Measurements from ENCODE around the gene MAP2. TPM values are rescaled to one million over a fixed set of nuclear protein-coding genes. Genes with fewer than 3 reads are reported as not detected.

The MAP2 gene
- total and polyA plus RNA-seq, 2 donors from 2014 or later: 3.6 to 11.4 TPM

GRCh38 chr2:209614690-209615369 lies 191.0 kb downstream of the MAP2 start:
- Histone ChIP-seq H3K4me1 (ENCODE audit: control insufficient read depth in 2 of 3, insufficient read depth in 2 of 3, low read depth in 1 of 3, low read length in 3 of 3) (no peaks in the 10 kb centered on the region), H3K4me3 (ENCODE audit: low read length in 3 of 3) (no peak overlapping the region), H3K36me3 (ENCODE audit: control insufficient read depth in 2 of 3, insufficient read depth in 3 of 3, low read length in 3 of 3) (no peaks in the 10 kb centered on the region), H3K9me3 (ENCODE audit: control insufficient read depth in 2 of 3, insufficient read depth in 1 of 3, low read length in 3 of 3) (no peaks in the 10 kb centered on the region), H3K27me3 (ENCODE audit: control insufficient read depth, insufficient read depth, low read length) (no peaks in the 10 kb centered on the region), H3K9ac (ENCODE audit: low read length in 3 of 3) (no peak overlapping the region), H3K27ac (ENCODE audit: low read depth in 2 of 2, low read length in 2 of 2) (no peak overlapping the region)
- intact Hi-C loops (cut with DNase I): no loop called here
- TF ChIP-seq CTCF (IDR thresholded peaks at IDR 0.05; ENCODE audit: borderline replicate concordance, extremely low read depth, insufficient read depth): no peak
- no peak for DNase-seq
- FAIRE-seq: no peak

GRCh38 chr2:209619782-209620181 lies 195.9 kb downstream of the MAP2 start:
- Histone ChIP-seq H3K27me3 (ENCODE audit: control insufficient read depth, insufficient read depth, low read length) (no peaks in the 10 kb centered on the region), H3K9me3 (ENCODE audit: control insufficient read depth in 2 of 3, insufficient read depth in 1 of 3, low read length in 3 of 3) (no peaks in the 10 kb centered on the region), H3K27ac (ENCODE audit: low read depth in 2 of 2, low read length in 2 of 2) (no peak overlapping the region), H3K9ac (ENCODE audit: low read length in 3 of 3) (no peak overlapping the region), H3K4me1 (ENCODE audit: control insufficient read depth in 2 of 3, insufficient read depth in 2 of 3, low read depth in 1 of 3, low read length in 3 of 3) (peaks cover 0 to 3% (median 3%) of the 10 kb centered on the region in 3 donors), H3K4me3 (ENCODE audit: low read length in 3 of 3) (no peak overlapping the region), H3K36me3 (ENCODE audit: control insufficient read depth in 2 of 3, insufficient read depth in 3 of 3, low read length in 3 of 3) (no peaks in the 10 kb centered on the region)
- DNase-seq (no peak), FAIRE-seq (no peak)
- no peak for TF ChIP-seq CTCF (IDR thresholded peaks at IDR 0.05; ENCODE audit: borderline replicate concordance, extremely low read depth, insufficient read depth)
- intact Hi-C loops (cut with DNase I): no loop called here

GRCh38 chr2:209624192-209624938 lies 200.5 kb downstream of the MAP2 start:
- FAIRE-seq: no peak
- H3K9me3 ChIP-seq (ENCODE audit: control insufficient read depth in 2 of 3, insufficient read depth in 1 of 3, low read length in 3 of 3): no peaks in the 10 kb centered on the region
- no peak for TF ChIP-seq CTCF (IDR thresholded peaks at IDR 0.05; ENCODE audit: borderline replicate concordance, extremely low read depth, insufficient read depth)
- intact Hi-C loops (cut with DNase I): no loop called here
- no peak overlapping the region for H3K4me3 ChIP-seq (ENCODE audit: low read length in 3 of 3)
- H3K27me3 ChIP-seq (ENCODE audit: control insufficient read depth, insufficient read depth, low read length): no peaks in the 10 kb centered on the region
- H3K9ac ChIP-seq (ENCODE audit: low read length in 3 of 3): no peak overlapping the region
- H3K4me1 ChIP-seq (ENCODE audit: control insufficient read depth in 2 of 3, insufficient read depth in 2 of 3, low read depth in 1 of 3, low read length in 3 of 3): peaks cover 0 to 4% (median 3%) of the 10 kb centered on the region in 3 donors
- peak in 1 of 5 donors; percentile 13 for DNase-seq
- H3K36me3 ChIP-seq (ENCODE audit: control insufficient read depth in 2 of 3, insufficient read depth in 3 of 3, low read length in 3 of 3): no peaks in the 10 kb centered on the region
- H3K27ac ChIP-seq (ENCODE audit: low read depth in 2 of 2, low read length in 2 of 2): no peak overlapping the region
